Smooth muscle cell (in vitro differentiated cells): ENCODE results near the gene BCL2L12. TPM values are rescaled to one million over a fixed set of nuclear protein-coding genes. Genes with fewer than 3 reads are reported as not detected.

ENCODE experiments used
- DNase-seq: peaks from one replicate; lab custom pipeline; 2025; ENCODE audit not compliant: unreplicated experiment; lab: John Stamatoyannopoulos, UW
- H2AFZ ChIP-seq: fragments of 200-600 bp; sonication (generic); 2 replicates; pipeline ENCODE4 v1.6.0; 2016; ENCODE audit warnings: antibody characterized with exemption, low read depth, mild to moderate bottlenecking
- H3F3A ChIP-seq: fragments of 200-600 bp; sonication (generic); 2 replicates; pipeline ENCODE4 v1.6.0; 2017; ENCODE audit warnings: antibody characterized with exemption, low read depth
- H3K27ac ChIP-seq: fragments of 200-600 bp; sonication (generic); 2 replicates; pipeline ENCODE4 v1.5.1; 2016; ENCODE audit warnings: low read depth, mild to moderate bottlenecking
- H3K27me3 ChIP-seq: fragments of 200-600 bp; sonication (generic); 2 replicates; pipeline ENCODE4 v1.6.1; 2016; ENCODE audit warnings: low read depth, mild to moderate bottlenecking
- H3K36me3 ChIP-seq: fragments of 200-600 bp; sonication (generic); 2 replicates; pipeline ENCODE4 v1.5.1; 2016; ENCODE audit warnings: low read depth
- H3K4me1 ChIP-seq: fragments of 200-600 bp; sonication (generic); 2 replicates; pipeline ENCODE4 v1.5.1; 2016; ENCODE audit warnings: low read depth
- H3K4me2 ChIP-seq: fragments of 200-600 bp; sonication (generic); 2 replicates; pipeline ENCODE4 v1.6.0; 2016; ENCODE audit warnings: mild to moderate bottlenecking
- H3K4me3 ChIP-seq: fragments of 200-600 bp; sonication (generic); 2 replicates; pipeline ENCODE4 v1.5.1; 2016; ENCODE audit warnings: mild to moderate bottlenecking
- H3K79me2 ChIP-seq: fragments of 200-600 bp; sonication (generic); 2 replicates; pipeline ENCODE4 v1.6.0; 2016; ENCODE audit warnings: low read depth, mild to moderate bottlenecking
- H3K9ac ChIP-seq: fragments of 200-600 bp; sonication (generic); 2 replicates; pipeline ENCODE4 v1.6.0; 2016; ENCODE audit warnings: low read depth
- H3K9me3 ChIP-seq: fragments of 200-600 bp; sonication (generic); replicated peaks from 2 replicates; pipeline ENCODE4 v1.5.1; 2016; ENCODE audit warnings: low read depth
- H4K20me1 ChIP-seq: fragments of 200-600 bp; sonication (generic); 2 replicates; pipeline ENCODE4 v1.6.0; 2016; ENCODE audit warnings: low read depth
- WGBS: methylation state at CpG from one replicate; pipeline ENCODE4 v1.1.7; 2016; ENCODE audit warnings: low lambda C conversion rate; 5-methylcytosine and 5-hydroxymethylcytosine counted together
- polyA plus RNA-seq: library from polyadenylated mRNA; unstranded; fragments of >200 nt; fragmentation: Nextera tagmentation; extraction: Ambion mirVana; gene quantifications from 2 replicates; pipeline ENCODE4 v1.2.1, GENCODE V29; 2016
- total RNA-seq: library from RNA; depleted of rRNA; stranded (reverse); fragments of >200 nt; gene quantifications from 2 replicates; pipeline ENCODE4 v1.2.3, GENCODE V29; 2014
- TF ChIP-seq, protein P1 (sequence below): fragments of 200-600 bp; sonication (generic); IDR thresholded peaks from 2 replicates; pipeline ENCODE4 v1.5.1; 2017; ENCODE audit warnings: borderline replicate concordance, mild to moderate bottlenecking, antibody characterized with exemption; ENCODE audit not compliant: insufficient read depth, poor library complexity, severe bottlenecking

BCL2L12 gene
- total and polyA plus RNA-seq, 2 experiments from 2014 or later: 10.8 to 34.0 TPM

DNA sequence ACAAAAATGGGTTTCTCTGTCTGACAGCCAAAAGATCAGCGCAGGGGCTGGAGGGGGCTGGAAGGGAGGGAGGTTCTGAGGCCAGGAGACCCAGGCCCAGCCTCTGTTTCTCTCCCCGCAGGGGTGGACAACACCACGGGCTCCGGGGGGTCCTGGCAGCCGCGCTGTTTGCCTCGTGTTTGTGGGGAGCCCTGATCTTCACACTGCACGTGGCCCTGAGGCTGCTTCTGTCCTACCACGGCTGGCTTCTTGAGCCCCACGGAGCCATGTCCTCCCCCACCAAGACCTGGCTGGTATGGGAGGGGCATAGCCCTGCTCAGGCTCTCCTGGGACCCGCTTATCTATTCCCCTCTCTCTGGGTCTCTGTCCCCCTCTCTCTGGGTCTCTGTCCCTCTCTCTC lies 34.8 kb downstream of the BCL2L12 start:
- TF ChIP-seq, protein P1, sequence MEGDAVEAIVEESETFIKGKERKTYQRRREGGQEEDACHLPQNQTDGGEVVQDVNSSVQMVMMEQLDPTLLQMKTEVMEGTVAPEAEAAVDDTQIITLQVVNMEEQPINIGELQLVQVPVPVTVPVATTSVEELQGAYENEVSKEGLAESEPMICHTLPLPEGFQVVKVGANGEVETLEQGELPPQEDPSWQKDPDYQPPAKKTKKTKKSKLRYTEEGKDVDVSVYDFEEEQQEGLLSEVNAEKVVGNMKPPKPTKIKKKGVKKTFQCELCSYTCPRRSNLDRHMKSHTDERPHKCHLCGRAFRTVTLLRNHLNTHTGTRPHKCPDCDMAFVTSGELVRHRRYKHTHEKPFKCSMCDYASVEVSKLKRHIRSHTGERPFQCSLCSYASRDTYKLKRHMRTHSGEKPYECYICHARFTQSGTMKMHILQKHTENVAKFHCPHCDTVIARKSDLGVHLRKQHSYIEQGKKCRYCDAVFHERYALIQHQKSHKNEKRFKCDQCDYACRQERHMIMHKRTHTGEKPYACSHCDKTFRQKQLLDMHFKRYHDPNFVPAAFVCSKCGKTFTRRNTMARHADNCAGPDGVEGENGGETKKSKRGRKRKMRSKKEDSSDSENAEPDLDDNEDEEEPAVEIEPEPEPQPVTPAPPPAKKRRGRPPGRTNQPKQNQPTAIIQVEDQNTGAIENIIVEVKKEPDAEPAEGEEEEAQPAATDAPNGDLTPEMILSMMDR: no peak
- Histone ChIP-seq H3K9me3 (no peaks in the 10 kb centered on the region), H3K79me2 (no peaks in the 10 kb centered on the region), H3K4me3 (no peak overlapping the region), H3K4me2 (no peak overlapping the region), H2AFZ (no peak overlapping the region), H3K9ac (no peak overlapping the region), H4K20me1 (no peaks in the 10 kb centered on the region), H3K27ac (no peak overlapping the region), H3F3A (no peaks in the 10 kb centered on the region), H3K36me3 (no peaks in the 10 kb centered on the region), H3K27me3 (no peaks in the 10 kb centered on the region), H3K4me1 (no peaks in the 10 kb centered on the region)
- DNase-seq: no peak
- WGBS: 92% methylated on average over 11 of the region's 11 CpGs

DNA sequence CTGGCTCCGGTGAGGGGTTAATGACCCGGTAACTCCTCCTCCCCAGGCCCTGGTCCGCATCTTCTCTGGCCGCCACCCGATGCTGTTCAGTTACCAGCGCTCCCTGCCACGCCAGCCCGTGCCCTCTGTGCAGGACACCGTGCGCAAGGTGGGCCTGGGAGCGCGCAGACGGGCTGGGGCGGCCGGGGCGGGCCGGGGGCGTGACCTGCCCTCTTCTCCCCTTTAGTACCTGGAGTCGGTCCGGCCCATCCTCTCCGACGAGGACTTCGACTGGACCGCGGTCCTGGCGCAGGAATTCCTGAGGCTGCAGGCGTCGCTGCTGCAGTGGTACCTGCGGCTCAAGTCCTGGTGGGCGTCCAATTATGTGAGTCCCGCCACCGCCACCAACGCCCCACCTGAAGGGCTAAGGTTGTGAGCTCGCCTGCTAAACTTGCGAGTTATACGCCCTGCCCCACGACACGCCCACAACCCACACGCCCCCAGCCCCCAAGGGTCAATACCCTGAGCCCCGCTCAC lies 35.6 kb downstream of the BCL2L12 start:
- no peak for DNase-seq
- Histone ChIP-seq H4K20me1 (no peaks in the 10 kb centered on the region), H3K9ac (no peak overlapping the region), H3K27me3 (no peaks in the 10 kb centered on the region), H3K4me1 (no peaks in the 10 kb centered on the region), H3K4me3 (no peak overlapping the region), H3F3A (no peaks in the 10 kb centered on the region), H3K4me2 (no peak overlapping the region), H3K79me2 (no peaks in the 10 kb centered on the region), H3K27ac (no peak overlapping the region), H2AFZ (no peak overlapping the region), H3K9me3 (no peaks in the 10 kb centered on the region), H3K36me3 (no peaks in the 10 kb centered on the region)
- TF ChIP-seq, protein P1: no peak
- 92% methylated on average over 27 of the region's 40 CpGs for WGBS

DNA sequence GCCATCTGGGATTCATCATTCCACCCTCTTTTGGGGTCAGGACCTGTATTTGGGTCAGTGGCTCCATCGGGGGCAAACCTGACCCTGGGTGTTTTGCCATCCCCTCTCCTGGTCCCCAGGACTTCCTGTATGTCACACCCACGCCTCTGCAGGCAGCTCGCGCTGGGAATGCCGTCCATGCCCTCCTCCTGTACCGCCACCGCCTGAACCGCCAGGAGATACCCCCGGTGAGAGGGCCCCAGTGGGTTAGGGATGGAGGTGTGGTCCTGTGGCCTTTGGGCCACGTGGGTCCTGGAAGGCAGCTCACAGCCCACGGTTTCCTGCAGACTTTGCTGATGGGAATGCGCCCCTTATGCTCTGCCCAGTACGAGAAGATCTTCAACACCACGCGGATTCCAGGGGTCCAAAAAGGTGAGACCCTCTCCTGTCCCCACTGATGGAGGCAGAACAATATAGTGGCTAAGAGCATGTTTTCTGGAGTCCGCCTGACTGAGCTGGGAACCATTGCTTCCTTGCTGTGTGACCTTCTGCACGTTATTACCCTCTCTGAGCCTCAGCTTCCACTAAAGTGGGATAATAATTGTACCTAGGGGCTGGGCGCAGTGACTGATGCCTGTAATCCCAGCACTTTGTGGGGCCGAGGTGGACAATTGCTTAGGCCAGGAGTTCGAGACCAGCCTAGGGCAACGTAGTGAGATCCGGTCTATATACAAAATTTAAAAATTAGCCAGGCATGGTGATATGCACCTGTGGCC lies 39.3 kb downstream of the BCL2L12 start:
- Histone ChIP-seq H3K79me2 (no peaks in the 10 kb centered on the region), H3K4me2 (no peak overlapping the region), H3K27me3 (no peaks in the 10 kb centered on the region), H3K4me3 (no peak overlapping the region), H3K9me3 (no peaks in the 10 kb centered on the region), H2AFZ (no peak overlapping the region), H3K4me1 (no peaks in the 10 kb centered on the region), H3K9ac (no peak overlapping the region), H4K20me1 (no peaks in the 10 kb centered on the region), H3K27ac (no peak overlapping the region), H3F3A (no peaks in the 10 kb centered on the region), H3K36me3 (no peaks in the 10 kb centered on the region)
- 95% methylated on average over 22 of the region's 22 CpGs for WGBS
- no peak for DNase-seq
- TF ChIP-seq, protein P1: no peak

- 97% methylated on average over 16 of the region's 16 CpGs for WGBS
- no peak overlapping the region for H2AFZ ChIP-seq
- H3K36me3 ChIP-seq: no peaks in the 10 kb centered on the region
- no peak overlapping the region for H3K4me2 ChIP-seq
- no peaks in the 10 kb centered on the region for H3K27me3 ChIP-seq
- H3K4me1 ChIP-seq: no peaks in the 10 kb centered on the region
- DNase-seq: no peak
- H4K20me1 ChIP-seq: no peaks in the 10 kb centered on the region
- H3K27ac ChIP-seq: no peak overlapping the region
- no peak overlapping the region for H3K9ac ChIP-seq
- H3K4me3 ChIP-seq: no peak overlapping the region
- TF ChIP-seq, protein P1: no peak
- no peaks in the 10 kb centered on the region for H3F3A ChIP-seq
- H3K79me2 ChIP-seq: no peaks in the 10 kb centered on the region
- H3K9me3 ChIP-seq: no peaks in the 10 kb centered on the region
Observed at GRCh38 chr19:49705919-49706318, 40.2 kb downstream of the BCL2L12 start.
